Esophagus muscularis mucosa (tissue), 4 donors: ENCODE measurements around the gene GAS2L1. TPM values are rescaled to one million over a fixed set of nuclear protein-coding genes. Genes with fewer than 3 reads are reported as not detected.

Experiments used
- DNase-seq: peaks from one replicate; pipeline ENCODE4 v3.0.0-alpha.2; 2017; ENCODE audit errors: extremely low spot score
- H3K27ac ChIP-seq, 4 donors: fragments of 200-600 bp; sonication (generic); replicated peaks in 1 of 4; 1 replicate in 3 of 4; 2 replicates in 1 of 4; pipeline ENCODE4 v1.5.1; 2016 to 2019; ENCODE audit warnings: mild to moderate bottlenecking in 1 of 4
- H3K27me3 ChIP-seq, 4 donors: fragments of 200-600 bp; sonication (generic); one replicate each; pipeline versions ENCODE4 v1.5.1 to v1.6.0; 2016 to 2019
- H3K36me3 ChIP-seq, 4 donors: fragments of 200-600 bp; sonication (generic); one replicate each; pipeline ENCODE4 v1.5.1; 2016 to 2019
- H3K4me1 ChIP-seq, 4 donors: fragments of 200-600 bp; sonication (generic); one replicate each; pipeline ENCODE4 v1.5.1; 2016 to 2019
- H3K4me3 ChIP-seq, 4 donors: fragments of 200-600 bp; sonication (generic); 1 replicate in 2 of 4; 2 replicates in 2 of 4; pipeline ENCODE4 v1.5.1; 2016 to 2019; ENCODE audit warnings: mild to moderate bottlenecking in 4 of 4, moderate library complexity in 1 of 4
- H3K9me3 ChIP-seq, 4 donors: fragments of 200-600 bp; sonication (generic); 1 replicate in 3 of 4; 2 replicates in 1 of 4; pipeline ENCODE4 v1.5.1; 2016 to 2019
- EP300 ChIP-seq: sonication (generic); formaldehyde crosslinking; IDR thresholded peaks from one replicate; pipeline ENCODE4 v1.6.1; 2017; ENCODE audit warnings: antibody characterized with exemption
- POLR2A ChIP-seq: fragments of 450-650 bp; IDR thresholded peaks from one replicate; pipeline ENCODE4 v1.6.1; 2017; ENCODE audit warnings: antibody characterized with exemption, moderate library complexity, mild to moderate bottlenecking, low read depth
- POLR2AphosphoS5 ChIP-seq, 2 donors: sonication (generic); formaldehyde crosslinking; IDR thresholded peaks; one replicate each; pipeline ENCODE4 v1.6.1; 2017; ENCODE audit warnings: antibody characterized with exemption in 2 of 2
- WGBS: methylation state at CpG from one replicate; pipeline ENCODE4 v1.1.5; 2018; 5-methylcytosine and 5-hydroxymethylcytosine counted together
- intact Hi-C: fragments of 100-400 bp; cut with DNase I; formaldehyde crosslinking; loops from one replicate; pipeline ENCODE4 v1.15.1; 2023
- total RNA-seq, 4 donors: library from RNA; depleted of rRNA; stranded (reverse); fragments of >200 nt; gene quantifications; one replicate each; pipeline versions ENCODE4 v1.1.0 to v1.2.1, GENCODE V29; 2016
- TF ChIP-seq, protein P1 (sequence below), 3 experiments: fragments of 200-600 bp in 2 of 3; fragments of 450-650 bp in 1 of 3; sonication (generic) in 2 of 3; IDR thresholded peaks; one replicate each; pipeline ENCODE4 v1.5.1; 2017 to 2019; ENCODE audit warnings: antibody characterized with exemption in 3 of 3, mild to moderate bottlenecking in 2 of 3, moderate library complexity in 1 of 3

GAS2L1 gene
- total RNA-seq, 4 donors from 2014 or later, result 25.8 to 63.9 (median 38.8) TPM

DNA sequence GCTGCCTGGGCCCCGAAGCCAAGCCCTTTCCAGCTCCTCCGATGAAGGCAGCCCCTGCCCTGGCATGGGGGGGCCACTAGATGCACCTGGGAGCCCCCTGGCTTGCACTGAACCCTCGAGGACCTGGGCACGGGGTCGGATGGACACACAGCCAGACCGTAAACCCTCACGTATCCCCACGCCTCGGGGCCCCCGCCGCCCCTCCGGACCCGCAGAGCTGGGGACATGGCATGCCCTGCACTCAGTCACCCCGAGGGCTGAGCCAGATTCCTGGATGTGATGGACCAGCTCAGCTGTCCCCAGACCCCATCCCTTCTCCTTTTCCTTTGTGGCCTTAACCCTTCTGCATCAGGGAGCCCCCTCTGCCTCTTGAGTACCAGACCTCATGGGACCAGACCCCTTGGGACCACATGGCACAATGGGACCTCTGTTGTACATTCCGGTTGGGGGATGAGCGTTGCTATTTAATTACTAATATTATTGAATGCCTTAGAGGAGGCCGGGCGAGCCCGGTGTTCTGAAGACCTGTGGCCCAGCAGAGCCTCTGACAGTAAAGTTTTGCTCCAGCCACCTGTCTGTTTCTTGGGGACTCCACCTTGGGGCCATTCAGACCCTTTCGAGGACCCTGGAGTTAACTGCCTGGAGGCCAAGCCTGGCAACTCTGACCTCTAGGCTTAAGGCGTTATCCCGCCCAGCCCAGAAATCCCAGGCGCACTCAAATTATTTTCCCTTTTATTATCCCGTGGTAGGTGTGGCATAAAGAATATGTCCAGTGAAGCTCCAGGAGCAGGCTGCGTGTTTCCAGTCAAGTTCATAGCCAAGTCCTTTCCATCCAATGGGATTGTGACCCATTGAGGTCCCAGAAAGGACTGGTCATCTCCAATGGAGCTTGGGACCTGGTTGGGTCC, 6.0 kb downstream of the GAS2L1 start:
- H3K27ac ChIP-seq, result peak overlapping the region; percentile 92 to 97 (median 94)
- intact Hi-C loops, result loop anchor here (2.0 kb wide), 1 partner anchor 30 kb away; no protein-coding TSS in a partner anchor
- H3K4me1 ChIP-seq, result peaks cover 78 to 86% (median 83%) of the 10 kb centered on the region in 4 donors
- no peak overlapping the region for H3K4me3 ChIP-seq
- H3K27me3 ChIP-seq, result peaks cover 0 to 38% (median 10%) of the 10 kb centered on the region in 4 donors
- H3K9me3 ChIP-seq, result no peaks in the 10 kb centered on the region
- no peak for DNase-seq
- H3K36me3 ChIP-seq, result peaks cover 0 to 13% (median 4%) of the 10 kb centered on the region in 4 donors
- TF ChIP-seq EP300 (no peak), POLR2AphosphoS5 (IDR thresholded peaks at IDR 0.05) (no peak), POLR2A (no peak)
- TF ChIP-seq, protein P1, sequence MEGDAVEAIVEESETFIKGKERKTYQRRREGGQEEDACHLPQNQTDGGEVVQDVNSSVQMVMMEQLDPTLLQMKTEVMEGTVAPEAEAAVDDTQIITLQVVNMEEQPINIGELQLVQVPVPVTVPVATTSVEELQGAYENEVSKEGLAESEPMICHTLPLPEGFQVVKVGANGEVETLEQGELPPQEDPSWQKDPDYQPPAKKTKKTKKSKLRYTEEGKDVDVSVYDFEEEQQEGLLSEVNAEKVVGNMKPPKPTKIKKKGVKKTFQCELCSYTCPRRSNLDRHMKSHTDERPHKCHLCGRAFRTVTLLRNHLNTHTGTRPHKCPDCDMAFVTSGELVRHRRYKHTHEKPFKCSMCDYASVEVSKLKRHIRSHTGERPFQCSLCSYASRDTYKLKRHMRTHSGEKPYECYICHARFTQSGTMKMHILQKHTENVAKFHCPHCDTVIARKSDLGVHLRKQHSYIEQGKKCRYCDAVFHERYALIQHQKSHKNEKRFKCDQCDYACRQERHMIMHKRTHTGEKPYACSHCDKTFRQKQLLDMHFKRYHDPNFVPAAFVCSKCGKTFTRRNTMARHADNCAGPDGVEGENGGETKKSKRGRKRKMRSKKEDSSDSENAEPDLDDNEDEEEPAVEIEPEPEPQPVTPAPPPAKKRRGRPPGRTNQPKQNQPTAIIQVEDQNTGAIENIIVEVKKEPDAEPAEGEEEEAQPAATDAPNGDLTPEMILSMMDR (IDR thresholded peaks at IDR 0.05), result no peak
- WGBS, result 89% methylated on average over 20 of the region's 25 CpGs

DNA sequence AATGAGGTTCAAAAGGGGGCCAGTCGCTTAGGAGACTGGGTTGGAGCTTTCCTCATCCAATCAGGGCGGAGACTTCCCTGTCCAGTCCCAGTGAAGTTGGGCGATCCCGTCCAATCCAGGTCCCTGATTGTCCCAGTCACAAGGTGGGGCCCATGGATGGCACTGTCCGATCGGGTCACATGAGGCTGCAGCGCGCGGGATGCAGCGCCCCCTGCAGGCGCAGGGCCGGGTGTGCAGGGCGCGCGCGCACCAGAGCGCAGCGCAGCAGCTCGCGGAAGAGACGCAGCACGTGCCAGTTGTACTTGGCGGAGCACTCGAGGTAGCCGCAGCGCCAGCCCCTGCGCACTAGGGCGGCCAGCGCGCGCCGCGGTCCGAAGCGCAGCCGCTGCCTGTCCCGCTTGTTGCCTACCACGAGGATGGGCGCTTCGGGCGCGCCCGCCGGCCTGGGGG, 6.7 kb downstream of the GAS2L1 start:
- no peak for DNase-seq
- Histone ChIP-seq H3K36me3 (peaks cover 0 to 13% (median 4%) of the 10 kb centered on the region in 4 donors), H3K27ac (no peak overlapping the region), H3K4me1 (peaks cover 71 to 79% (median 76%) of the 10 kb centered on the region in 4 donors), H3K27me3 (peaks cover 0 to 38% (median 10%) of the 10 kb centered on the region in 4 donors), H3K9me3 (no peaks in the 10 kb centered on the region), H3K4me3 (peak overlapping the region in 2 of 4 donors; percentile 7 to 21)
- intact Hi-C loops, result loop anchor here (2.0 kb wide), 1 partner anchor 30 kb away; no protein-coding TSS in a partner anchor
- TF ChIP-seq EP300, result no peak
- TF ChIP-seq POLR2AphosphoS5 (IDR thresholded peaks at IDR 0.05), result peak; percentile 38 to 55
- TF ChIP-seq, protein P1 (IDR thresholded peaks at IDR 0.05), result peak; percentile 55 to 79 (median 63)
- WGBS, result 38% methylated on average over 4 of the region's 44 CpGs

DNA sequence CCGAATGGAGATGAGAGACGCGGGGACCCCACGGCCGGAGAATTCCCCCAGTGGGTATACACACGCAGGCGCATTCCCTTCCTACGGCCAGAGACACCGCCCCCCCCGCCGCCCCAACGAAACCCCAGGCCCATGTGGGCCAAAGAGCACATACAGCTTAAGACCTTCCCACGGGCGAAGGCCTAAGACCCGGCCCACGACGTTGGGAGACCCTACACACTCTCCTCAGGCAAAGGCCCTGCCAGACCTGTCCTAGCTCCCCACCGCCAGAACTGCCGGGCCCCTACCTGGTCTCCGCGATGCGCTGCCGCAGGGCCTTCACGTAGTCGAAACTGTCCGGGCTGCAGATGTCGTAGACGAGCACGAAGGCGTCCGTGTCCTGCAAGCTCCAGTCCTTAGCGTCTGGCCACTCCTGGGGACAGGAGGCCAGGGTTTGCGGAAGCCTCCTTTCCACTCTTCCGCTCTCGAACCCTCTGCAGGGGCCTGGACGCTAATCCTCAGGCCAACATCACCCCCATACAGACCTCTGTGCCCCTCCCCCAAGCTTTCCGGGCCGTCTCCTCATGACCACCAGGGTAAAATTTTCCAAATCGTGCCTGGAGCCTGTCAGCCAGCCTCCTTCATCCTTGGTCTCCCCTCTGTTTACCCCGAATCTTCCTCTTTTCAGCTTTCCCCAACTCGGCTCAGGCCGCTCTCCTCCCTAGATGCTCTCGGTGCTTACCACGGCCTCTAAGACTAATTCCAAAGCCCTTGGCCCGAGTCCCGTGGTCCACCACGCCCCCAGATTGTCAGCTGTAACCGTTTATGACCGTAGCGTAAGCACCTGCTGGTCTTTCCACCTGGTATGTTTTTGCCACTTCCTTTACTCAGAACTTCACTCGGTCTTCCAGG, 7.4 kb downstream of the GAS2L1 start:
- H3K27ac ChIP-seq, result no peak overlapping the region
- H3K4me3 ChIP-seq, result peak overlapping the region in 3 of 4 donors; percentile 7 to 49 (median 21)
- peaks cover 64 to 72% (median 69%) of the 10 kb centered on the region in 4 donors for H3K4me1 ChIP-seq
- intact Hi-C loops, result loop anchor here (2.0 kb wide), 1 partner anchor 29 kb away; no protein-coding TSS in a partner anchor
- H3K36me3 ChIP-seq, result peaks cover 0 to 13% (median 4%) of the 10 kb centered on the region in 4 donors
- TF ChIP-seq POLR2AphosphoS5 (IDR thresholded peaks at IDR 0.05) (no peak), POLR2A (no peak), EP300 (no peak)
- TF ChIP-seq, protein P1 (IDR thresholded peaks at IDR 0.05), result no peak
- no peak for DNase-seq
- H3K9me3 ChIP-seq, result no peaks in the 10 kb centered on the region
- peaks cover 0 to 38% (median 10%) of the 10 kb centered on the region in 4 donors for H3K27me3 ChIP-seq
- 29% methylated on average over 34 of the region's 51 CpGs for WGBS

DNA sequence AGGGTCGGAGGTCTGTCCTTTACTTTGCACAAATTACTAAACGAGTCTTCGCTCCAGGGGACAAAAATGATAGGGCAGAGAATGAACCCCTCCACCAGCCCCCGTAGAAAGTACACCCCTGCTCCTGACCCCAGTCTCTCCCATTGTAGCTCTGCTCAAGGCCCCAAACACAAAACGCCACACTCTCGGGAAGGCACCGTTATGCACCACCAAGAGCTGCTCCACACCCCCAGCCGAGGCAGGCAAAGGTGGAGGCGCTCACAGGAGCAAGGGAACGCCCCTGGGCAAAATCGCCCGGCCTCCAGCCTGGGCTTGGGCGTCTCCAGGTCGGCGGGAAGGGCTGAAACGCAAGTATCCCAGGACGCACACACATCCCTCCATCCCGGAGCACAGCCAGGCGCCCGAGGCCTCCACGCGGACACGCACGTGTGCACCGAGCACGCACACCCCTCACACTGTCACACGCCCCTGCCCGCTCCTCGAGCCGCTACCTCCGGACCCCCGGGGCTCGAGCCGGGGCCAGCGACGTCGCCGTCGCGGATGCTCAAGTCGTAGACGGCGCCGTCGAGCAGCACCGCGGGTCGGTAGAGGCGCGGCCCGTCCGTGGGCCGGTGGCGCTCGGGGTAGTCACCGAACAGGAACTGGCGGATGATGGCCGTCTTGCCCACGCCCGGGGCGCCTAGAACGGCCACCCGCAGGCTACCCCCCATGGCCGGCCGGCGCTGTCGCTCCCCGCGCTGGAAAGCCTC, 8.3 kb downstream of the GAS2L1 start:
- Histone ChIP-seq H3K27me3 (peaks cover 0 to 38% (median 10%) of the 10 kb centered on the region in 4 donors), H3K9me3 (no peaks in the 10 kb centered on the region), H3K4me3 (peak overlapping the region; percentile 45 to 57 (median 48)), H3K4me1 (peaks cover 55 to 63% (median 61%) of the 10 kb centered on the region in 4 donors), H3K36me3 (peaks cover 0 to 13% (median 4%) of the 10 kb centered on the region in 4 donors), H3K27ac (no peak overlapping the region)
- intact Hi-C loops, result no loop called here
- WGBS, result 5% methylated on average over 33 of the region's 69 CpGs
- TF ChIP-seq POLR2A (no peak), POLR2AphosphoS5 (IDR thresholded peaks at IDR 0.05) (no peak), EP300 (no peak)
- TF ChIP-seq, protein P1 (IDR thresholded peaks at IDR 0.05), result no peak
- DNase-seq, result no peak
